CD4-positive, alpha-beta T cell treated with Interleukin-15 for 4 hours (primary cell): ENCODE data around the gene DPF1.
"Not testable (repeated sequence)": the region's sequence is repeated elsewhere in the genome, so short reads cannot be mapped to it uniquely, and the experiment has no call there.

ENCODE experiments used
- DNase-seq: peaks from one replicate; pipeline ENCODE4 v3.0.0-alpha.2; 2020; ENCODE audit warnings: low spot score

The DPF1 gene

DNA sequence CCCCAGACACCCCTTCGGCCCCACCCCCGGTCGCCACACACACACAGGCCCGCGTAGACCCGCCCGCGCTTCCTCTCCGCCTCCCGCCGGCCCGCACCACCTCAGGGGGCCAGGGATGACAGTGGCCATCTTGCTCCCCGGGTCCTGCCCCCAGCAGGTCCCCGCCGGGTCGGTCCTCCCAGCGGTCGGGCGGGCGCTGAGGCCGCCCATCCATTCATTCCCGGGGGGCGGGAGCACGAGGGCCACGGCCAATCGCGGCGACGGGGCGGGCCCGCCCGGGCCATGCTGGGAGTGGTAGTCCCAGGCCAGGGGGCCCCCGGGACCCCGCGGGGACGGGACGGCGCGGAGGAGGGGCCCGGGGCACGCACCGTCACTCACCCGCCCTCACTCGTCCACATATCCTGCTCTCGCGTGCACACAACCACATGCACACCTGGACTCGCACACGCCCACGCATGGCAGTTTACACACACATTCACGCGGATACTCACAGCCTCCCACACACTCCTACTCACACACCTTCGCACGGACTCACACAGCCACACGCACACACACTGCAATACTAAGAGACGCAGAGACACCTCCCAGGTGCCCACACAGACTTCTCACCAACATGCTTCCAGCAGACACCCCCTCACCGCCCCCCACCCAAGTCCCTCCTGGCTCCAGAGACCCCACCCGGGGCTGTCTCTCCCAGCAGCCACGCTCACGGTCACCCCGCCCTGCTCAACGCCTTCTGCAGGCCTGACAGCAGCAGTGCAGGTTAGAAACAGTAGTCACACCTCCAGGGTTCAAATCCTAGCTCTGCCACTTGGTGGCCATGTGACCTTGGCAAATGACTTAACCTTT, at the start of gene DPF1:
DPF1 (minus strand) TSS at position 209 of the 849 bp plus-strand sequence; CDS start at position 129, 80 bp downstream.
- peak; percentile 4 for DNase-seq

GRCh38 chr19:38273499-38273898, 49.5 kb upstream of the DPF1 start:
- no peak for DNase-seq

DNA sequence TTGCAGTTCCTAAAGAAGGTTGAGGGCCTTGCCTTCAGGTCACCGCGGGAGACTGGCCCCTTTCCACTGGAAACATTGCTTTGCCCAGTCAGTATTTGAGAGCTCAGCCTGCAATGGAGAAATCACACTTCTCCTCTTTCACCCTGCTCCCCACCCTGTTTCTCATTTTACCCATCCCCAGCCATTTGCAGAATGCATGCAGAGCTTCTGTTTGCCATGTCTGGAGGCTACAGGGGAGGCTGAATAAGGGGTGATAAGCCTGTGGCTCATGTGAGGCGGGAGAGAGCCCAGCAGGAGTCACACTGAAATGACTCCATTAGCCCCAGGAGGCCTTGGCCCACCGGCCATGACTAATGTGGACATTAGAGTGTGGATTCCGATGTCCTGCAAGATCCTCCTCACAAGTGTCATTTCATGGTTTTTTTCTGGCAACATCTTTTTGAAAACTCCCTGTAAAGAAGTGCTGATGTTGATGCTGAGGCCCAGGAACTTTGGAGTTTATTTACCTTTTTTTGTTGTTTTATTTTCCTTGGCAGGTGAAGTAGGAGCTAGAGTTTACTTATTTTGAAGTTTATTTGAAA, 46.7 kb upstream of the DPF1 start:
- no peak for DNase-seq

- DNase-seq: no peak
These were observed 44.5 kb upstream of the DPF1 start for GRCh38 chr19:38268539-38268938.

GRCh38 chr19:38267761-38268483, 43.9 kb upstream of the DPF1 start:
- no peak for DNase-seq

DNA sequence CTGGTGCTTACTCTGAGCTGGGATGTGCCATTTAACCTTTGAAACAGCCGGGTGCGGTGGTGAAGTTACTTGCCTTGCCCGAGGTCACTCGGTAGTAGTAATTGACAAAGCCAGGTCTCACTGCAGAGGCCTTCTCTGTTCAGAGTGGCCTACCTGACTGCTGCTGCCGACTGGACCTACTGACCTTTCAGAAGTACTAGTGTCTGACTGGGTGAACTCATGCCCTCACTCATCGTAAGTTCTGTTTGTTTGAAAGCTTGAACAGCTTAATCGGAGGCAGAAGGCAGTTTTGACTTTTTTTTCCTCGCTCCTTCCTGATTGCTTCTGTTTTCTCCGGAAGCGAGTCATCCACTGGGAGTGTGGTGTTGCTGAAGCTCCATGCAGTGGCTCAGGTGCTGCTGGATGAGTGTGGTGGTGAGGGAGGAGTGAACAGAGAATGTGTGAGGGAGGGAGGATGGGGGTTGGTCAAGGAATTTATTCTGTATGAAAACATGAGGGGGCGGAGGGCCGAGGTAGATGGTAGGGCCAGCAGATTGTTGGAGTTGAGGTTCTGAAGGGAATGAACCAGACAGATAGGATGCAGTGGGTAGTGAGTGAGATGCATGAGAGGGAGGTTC, 43.1 kb upstream of the DPF1 start:
- no peak for DNase-seq

- DNase-seq: no peak
These were observed 42.0 kb upstream of the DPF1 start for GRCh38 chr19:38265921-38266429.

DNA sequence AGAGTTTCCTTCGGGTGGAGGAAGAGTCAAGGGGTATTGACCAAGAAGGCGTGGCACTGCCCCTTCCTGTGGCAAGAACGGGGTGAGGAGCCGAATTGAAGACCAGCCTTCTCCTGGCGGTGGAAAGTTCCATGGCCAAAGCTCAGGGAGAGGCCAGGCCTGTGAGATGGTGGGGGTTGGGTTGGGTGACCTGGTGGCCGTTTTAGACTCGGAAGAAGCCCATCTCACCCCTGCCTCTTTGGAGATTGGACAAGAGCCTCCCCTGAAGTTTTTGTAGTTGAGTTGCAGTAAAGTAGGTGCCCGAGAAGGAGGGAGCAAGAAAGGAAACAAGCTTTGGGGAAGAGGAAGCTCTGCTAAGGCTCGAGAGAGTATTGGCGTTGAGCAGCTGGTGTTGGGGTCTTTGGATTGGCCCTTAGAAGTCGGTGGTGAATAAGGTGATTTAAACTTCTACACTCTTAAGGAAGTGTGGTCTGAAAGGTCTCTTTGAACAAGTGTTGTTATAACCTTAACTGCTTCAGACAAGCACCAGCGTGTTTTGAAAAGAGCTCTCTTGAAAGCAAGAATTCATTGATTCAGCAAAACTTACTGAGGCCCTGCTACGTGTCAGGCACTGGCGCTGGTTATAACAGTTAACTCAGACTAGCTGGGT, 41.3 kb upstream of the DPF1 start:
- DNase-seq: no peak

DNA sequence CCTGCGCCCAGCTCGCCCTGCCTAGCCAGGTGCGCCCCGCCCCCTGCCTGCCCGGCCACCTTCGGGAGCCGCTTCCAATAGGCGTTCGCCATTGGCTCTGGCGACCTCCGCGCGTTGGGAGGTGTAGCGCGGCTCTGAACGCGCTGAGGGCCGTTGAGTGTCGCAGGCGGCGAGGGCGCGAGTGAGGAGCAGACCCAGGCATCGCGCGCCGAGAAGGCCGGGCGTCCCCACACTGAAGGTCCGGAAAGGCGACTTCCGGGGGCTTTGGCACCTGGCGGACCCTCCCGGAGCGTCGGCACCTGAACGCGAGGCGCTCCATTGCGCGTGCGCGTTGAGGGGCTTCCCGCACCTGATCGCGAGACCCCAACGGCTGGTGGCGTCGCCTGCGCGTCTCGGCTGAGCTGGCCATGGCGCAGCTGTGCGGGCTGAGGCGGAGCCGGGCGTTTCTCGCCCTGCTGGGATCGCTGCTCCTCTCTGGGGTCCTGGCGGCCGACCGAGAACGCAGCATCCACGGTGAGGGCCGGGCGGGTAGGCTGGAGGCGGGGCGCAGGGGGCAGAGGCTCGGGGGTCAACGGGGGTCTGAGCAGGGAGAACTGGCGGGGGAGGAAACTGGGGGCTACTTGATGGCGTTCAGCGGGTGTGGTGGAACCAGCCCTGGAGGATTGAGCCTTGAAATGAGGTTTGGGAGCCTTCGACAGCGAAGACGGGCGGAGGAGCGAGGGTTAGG, 40.6 kb upstream of the DPF1 start, which contains the start of gene SPINT2:
SPINT2 (plus strand) TSS at position 88 of the 727 bp plus-strand sequence; CDS start at position 408, 320 bp downstream.
- peak; percentile 28 for DNase-seq

- DNase-seq: peak; percentile 81
These were observed 39.9 kb upstream of the DPF1 start for GRCh38 chr19:38263689-38264485.

- no peak for DNase-seq
These were observed 38.7 kb upstream of the DPF1 start for GRCh38 chr19:38262585-38263268.

DNA sequence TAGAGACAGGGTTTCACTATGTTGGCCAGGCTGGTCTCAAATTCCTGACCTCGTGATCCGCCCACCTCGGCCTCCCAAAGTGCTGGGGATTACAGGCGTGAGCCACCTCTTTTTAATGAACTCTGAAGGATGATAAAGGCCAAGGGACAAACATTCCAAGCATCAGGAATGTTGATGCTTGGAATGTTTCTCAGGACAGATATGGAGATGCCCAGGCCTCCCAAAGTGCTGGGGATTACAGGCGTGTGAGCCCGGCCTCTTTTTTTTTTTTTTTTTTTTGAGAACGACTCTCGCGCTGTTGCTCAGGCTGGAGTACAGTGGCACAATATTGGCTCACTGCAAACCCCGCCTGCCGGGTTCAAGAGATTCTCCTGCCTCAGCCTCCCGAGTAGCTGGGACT, 37.9 kb upstream of the DPF1 start:
- DNase-seq: not testable (repeated sequence)

- DNase-seq: no peak
These were observed 31.5 kb upstream of the DPF1 start for GRCh38 chr19:38255383-38256014.

DNA sequence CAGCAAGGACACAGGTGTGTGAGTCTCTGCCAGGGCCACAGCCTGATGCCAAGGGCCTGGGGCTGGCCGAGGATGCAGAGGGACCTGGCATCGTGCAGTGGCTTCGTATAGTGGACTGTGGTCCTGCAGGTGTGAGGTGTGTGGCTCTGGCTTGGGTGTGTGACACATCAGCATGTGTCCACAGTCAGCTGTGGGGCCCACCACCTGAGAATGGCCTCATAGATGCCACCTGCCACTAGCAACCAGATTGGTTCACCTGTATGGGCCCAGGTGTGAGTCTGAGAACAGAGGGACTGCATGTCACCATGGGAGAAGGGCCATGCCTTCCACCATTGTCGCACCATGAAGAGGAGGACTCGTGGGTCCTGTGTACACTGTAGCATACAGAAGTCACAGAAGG, 29.8 kb upstream of the DPF1 start:
- no peak for DNase-seq

GRCh38 chr19:38252941-38253691, 29.1 kb upstream of the DPF1 start:
- no peak for DNase-seq

- DNase-seq: no peak
These were observed 28.4 kb upstream of the DPF1 start for GRCh38 chr19:38252385-38252784.

DNA sequence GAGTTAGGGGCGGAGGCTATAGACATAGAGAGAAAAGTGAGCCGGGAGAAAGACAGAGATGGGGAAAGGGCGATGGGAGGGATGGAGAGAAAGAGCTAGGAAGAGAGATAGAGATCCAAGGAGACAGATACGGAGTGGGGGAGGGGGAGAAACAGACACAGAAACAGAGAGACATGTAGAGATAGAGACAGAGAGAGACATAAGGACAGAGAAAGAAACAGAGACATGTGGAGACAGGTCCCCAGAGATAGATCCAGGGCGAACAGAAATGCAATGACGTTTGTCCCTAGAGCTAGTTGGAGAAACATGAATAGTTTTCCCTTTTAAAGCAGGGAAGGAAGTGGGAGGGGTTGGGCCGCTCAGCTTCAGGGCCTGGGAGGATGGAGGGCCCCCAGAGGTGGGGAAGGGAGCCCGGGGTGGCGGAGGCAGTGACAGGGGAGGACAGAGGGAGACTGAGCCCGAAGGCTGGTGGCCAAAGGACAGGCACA, 27.6 kb upstream of the DPF1 start:
- no peak for DNase-seq
